ENCODE data around the gene PSD4. TPM values are rescaled to one million over a fixed set of nuclear protein-coding genes. Genes with fewer than 3 reads are reported as not detected.

PSD4 gene
- total RNA-seq, 2 donors from 2014 or later, result 13.1 to 16.9 TPM

- no peak for DNase-seq (ENCODE audit: low spot score)
- Histone ChIP-seq H3K4me3 (peak overlapping the region; percentile 63), H3K4me1 (ENCODE audit: control insufficient read depth in 1 of 2, low read depth in 2 of 2) (no peaks in the 10 kb centered on the region), H3K27ac (peak overlapping the region in 1 of 2 donors; percentile 12), H3K27me3 (replicated peaks; ENCODE audit: insufficient read depth) (no peaks in the 10 kb centered on the region), H3K36me3 (no peaks in the 10 kb centered on the region), H3K9me3 (no peaks in the 10 kb centered on the region)
- no peak for ATAC-seq (ENCODE audit: insufficient number of reproducible peaks, low FRiP score, low read depth)
- no peak for TF ChIP-seq CTCF (IDR thresholded peaks at IDR 0.05)
These were observed 592 bp downstream of the PSD4 start for GRCh38 chr2:113174376-113174750.

- no peak for ATAC-seq (ENCODE audit: insufficient number of reproducible peaks, low FRiP score, low read depth)
- DNase-seq (ENCODE audit: low spot score), result no peak
- H3K27me3 ChIP-seq (replicated peaks; ENCODE audit: insufficient read depth), result no peaks in the 10 kb centered on the region
These were observed 1.4 kb downstream of the PSD4 start for GRCh38 chr2:113175042-113175628.

GRCh38 chr2:113175736-113176695 lies 2.2 kb downstream of the PSD4 start:
- no peak overlapping the region for H3K27ac ChIP-seq
- no peak for TF ChIP-seq CTCF (IDR thresholded peaks at IDR 0.05)

More at GRCh38 chr2:113175042-113175628, 1.4 kb downstream of the PSD4 start:
- no peaks in the 10 kb centered on the region for H3K4me1 ChIP-seq (ENCODE audit: control insufficient read depth in 1 of 2, low read depth in 2 of 2)
- TF ChIP-seq CTCF (IDR thresholded peaks at IDR 0.05), result no peak
- no peak overlapping the region for H3K27ac ChIP-seq
- peak overlapping the region; percentile 63 for H3K4me3 ChIP-seq
- H3K9me3 ChIP-seq, result no peaks in the 10 kb centered on the region
- no peaks in the 10 kb centered on the region for H3K36me3 ChIP-seq

GRCh38 chr2:113176696-113177355 lies 3.1 kb downstream of the PSD4 start:
- no peak for TF ChIP-seq CTCF (IDR thresholded peaks at IDR 0.05)
- Histone ChIP-seq H3K27me3 (replicated peaks; ENCODE audit: insufficient read depth) (no peaks in the 10 kb centered on the region), H3K4me3 (no peak overlapping the region), H3K36me3 (no peaks in the 10 kb centered on the region), H3K4me1 (ENCODE audit: control insufficient read depth in 1 of 2, low read depth in 2 of 2) (no peaks in the 10 kb centered on the region), H3K27ac (no peak overlapping the region), H3K9me3 (no peaks in the 10 kb centered on the region)
- DNase-seq (ENCODE audit: low spot score) (no peak), ATAC-seq (ENCODE audit: insufficient number of reproducible peaks, low FRiP score, low read depth) (no peak)

More at GRCh38 chr2:113175736-113176695, 2.2 kb downstream of the PSD4 start:
- peak overlapping the region; percentile 63 for H3K4me3 ChIP-seq
- H3K4me1 ChIP-seq (ENCODE audit: control insufficient read depth in 1 of 2, low read depth in 2 of 2), result no peaks in the 10 kb centered on the region
- no peaks in the 10 kb centered on the region for H3K36me3 ChIP-seq
- H3K9me3 ChIP-seq, result no peaks in the 10 kb centered on the region
- DNase-seq (ENCODE audit: low spot score) (no peak), ATAC-seq (ENCODE audit: insufficient number of reproducible peaks, low FRiP score, low read depth) (no peak)
- H3K27me3 ChIP-seq (replicated peaks; ENCODE audit: insufficient read depth), result no peaks in the 10 kb centered on the region
